PC-3 (cell line): Measurements from ENCODE around the gene SYNJ2. TPM values are rescaled to one million over a fixed set of nuclear protein-coding genes. Genes with fewer than 3 reads are reported as not detected.

Experiments used
- ATAC-seq: fragments of 200-7000 bp; cut with Tn5 transposase; 2 replicates; pipeline ENCODE4 v1.9.1; 2020; ENCODE audit warnings: mild to moderate bottlenecking, moderate library complexity
- BruUV-seq: library from RNA; stranded (reverse); fragments of 400-500 nt; replicated peaks from 2 replicates; lab custom pipeline; 2021; lab: Mats Ljungman, UMichigan
- CTCF ChIA-PET: fragments of 300-600 bp; sonication (Branson Sonifier 250); formaldehyde crosslinking; loops from one replicate; lab custom pipeline; 2022; ENCODE audit warnings: antibody characterized with exemption; lab: Charles Lee
- POLR2A ChIA-PET: fragments of 300-600 bp; sonication (Branson Sonifier 250); formaldehyde crosslinking; loops from one replicate; lab custom pipeline; 2022; ENCODE audit warnings: antibody characterized with exemption; ENCODE audit not compliant: unreplicated experiment; lab: Charles Lee
- DNase-seq: peaks from one replicate; pipeline ENCODE4 v3.0.0-alpha.2; 2015
- H2AFZ ChIP-seq: fragments of 300-600 bp; sonication (generic); 2 replicates; pipeline ENCODE4 v1.6.0; 2016; ENCODE audit warnings: antibody characterized with exemption, low read length
- H3F3A ChIP-seq: fragments of 300-600 bp; sonication (generic); one replicate; pipeline ENCODE4 v1.6.0; 2017; ENCODE audit warnings: antibody characterized with exemption, low read length, control low read depth, mild to moderate bottlenecking; ENCODE audit not compliant: unreplicated experiment
- H3K27ac ChIP-seq: fragments of 300-600 bp; sonication (generic); 2 replicates; pipeline ENCODE4 v1.5.1; 2016; ENCODE audit warnings: mild to moderate bottlenecking, low read length
- H3K27me3 ChIP-seq: fragments of 300-600 bp; sonication (generic); 2 replicates; pipeline ENCODE4 v1.6.1; 2016; ENCODE audit warnings: low read length, mixed read lengths
- H3K36me3 ChIP-seq: fragments of 300-600 bp; sonication (generic); 2 replicates; pipeline ENCODE4 v1.6.1; 2016; ENCODE audit warnings: low read depth, mixed run types, low read length, mixed read lengths
- H3K4me1 ChIP-seq: fragments of 300-600 bp; sonication (generic); 2 replicates; pipeline ENCODE4 v1.5.1; 2016; ENCODE audit warnings: low read length; ENCODE audit not compliant: insufficient read depth
- H3K4me2 ChIP-seq: fragments of 300-600 bp; sonication (generic); 2 replicates; pipeline ENCODE4 v1.6.0; 2016; ENCODE audit warnings: low read length
- H3K4me3 ChIP-seq: fragments of 300-600 bp; sonication (generic); 2 replicates; pipeline ENCODE4 v1.5.1; 2016; ENCODE audit warnings: mild to moderate bottlenecking, low read length, mixed read lengths
- H3K79me2 ChIP-seq: fragments of 300-600 bp; sonication (generic); 2 replicates; pipeline ENCODE4 v1.6.1; 2017; ENCODE audit warnings: low read length, mixed read lengths
- H3K9ac ChIP-seq: fragments of 300-600 bp; sonication (generic); 2 replicates; pipeline ENCODE4 v1.6.0; 2016; ENCODE audit warnings: mild to moderate bottlenecking, low read length
- H3K9me2 ChIP-seq: fragments of 300-600 bp; sonication (generic); replicated peaks from 2 replicates; pipeline ENCODE4 v1.6.1; 2016; ENCODE audit warnings: mixed run types, low read length, mixed read lengths
- H3K9me3 ChIP-seq: fragments of 300-600 bp; sonication (generic); 2 replicates; pipeline ENCODE4 v1.6.1; 2016; ENCODE audit warnings: low read length, mixed read lengths
- H4K20me1 ChIP-seq: fragments of 300-600 bp; sonication (generic); 2 replicates; pipeline ENCODE4 v1.6.1; 2016; ENCODE audit warnings: low read length, mixed read lengths
- EZH2 ChIP-seq: fragments of 300-600 bp; sonication (generic); IDR thresholded peaks from one replicate; pipeline ENCODE4 v1.6.1; 2017; ENCODE audit warnings: antibody characterized with exemption, mild to moderate bottlenecking, low read length; ENCODE audit not compliant: unreplicated experiment
- EZH2phosphoT487 ChIP-seq: fragments of 300-600 bp; sonication (generic); IDR thresholded peaks from 2 replicates; pipeline ENCODE4 v1.6.1; 2018; ENCODE audit warnings: mild to moderate bottlenecking, antibody characterized with exemption, low read length, borderline replicate concordance
- intact Hi-C: fragments of 100-400 bp; cut with micrococcal nuclease; formaldehyde crosslinking; loops from 2 replicates; pipeline ENCODE4 v1.9.0; 2023
- total RNA-seq: library from RNA; depleted of rRNA; stranded (reverse); fragments of >200 nt; gene quantifications from 2 replicates; pipeline ENCODE4 v1.2.3, GENCODE V29; 2014
- TF ChIP-seq, protein P1 (sequence below): fragments of 300-600 bp; sonication (generic); conservative IDR thresholded peaks from 2 replicates; pipeline ENCODE4 v1.5.1; 2017; ENCODE audit warnings: antibody characterized with exemption, low read depth, mild to moderate bottlenecking, low read length

Gene SYNJ2
- total RNA-seq, 1 experiment from 2014 or later, result 21.5 TPM

DNA sequence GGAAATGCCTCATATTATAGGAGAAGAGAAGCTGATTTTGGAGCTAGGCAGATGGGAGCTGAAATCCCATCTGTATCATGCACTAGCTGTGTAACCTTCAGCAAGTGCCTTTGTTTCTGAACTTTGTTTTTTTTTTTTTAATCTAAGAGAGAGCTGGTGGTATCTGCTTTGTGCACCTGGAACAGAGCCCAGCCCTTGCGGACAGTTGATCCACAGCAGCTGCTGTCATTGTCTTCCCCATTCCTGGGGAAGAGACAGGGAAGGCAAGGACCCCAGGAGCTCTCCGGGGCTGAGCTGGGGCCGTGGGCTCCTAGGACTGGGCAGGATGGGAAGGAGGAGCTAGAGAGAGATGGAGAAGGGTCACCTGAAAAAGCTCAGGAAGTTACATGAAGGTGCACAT is 92.1 kb downstream of the SYNJ2 start:
- Histone ChIP-seq H3K36me3 (0 out of 2 replicates have a peak, but pooled peaks cover 3% of the 10 kb centered on the region), H3K79me2 (no peaks in the 10 kb centered on the region), H4K20me1 (no peaks in the 10 kb centered on the region), H3K9me2 (no peaks in the 10 kb centered on the region), H2AFZ (no peak overlapping the region), H3K27me3 (no peaks in the 10 kb centered on the region), H3K4me2 (no peak overlapping the region), H3F3A (peaks cover 6% of the 10 kb centered on the region), H3K4me3 (no peak overlapping the region), H3K4me1 (peaks cover 24% of the 10 kb centered on the region), H3K9me3 (no peaks in the 10 kb centered on the region), H3K9ac (no peak overlapping the region), H3K27ac (no peak overlapping the region)
- CTCF ChIA-PET, result no interaction called here
- intact Hi-C loops, result no loop called here
- no peak for ATAC-seq
- DNase-seq, result no peak
- TF ChIP-seq EZH2 (no peak), EZH2phosphoT487 (no peak)
- TF ChIP-seq, protein P1, sequence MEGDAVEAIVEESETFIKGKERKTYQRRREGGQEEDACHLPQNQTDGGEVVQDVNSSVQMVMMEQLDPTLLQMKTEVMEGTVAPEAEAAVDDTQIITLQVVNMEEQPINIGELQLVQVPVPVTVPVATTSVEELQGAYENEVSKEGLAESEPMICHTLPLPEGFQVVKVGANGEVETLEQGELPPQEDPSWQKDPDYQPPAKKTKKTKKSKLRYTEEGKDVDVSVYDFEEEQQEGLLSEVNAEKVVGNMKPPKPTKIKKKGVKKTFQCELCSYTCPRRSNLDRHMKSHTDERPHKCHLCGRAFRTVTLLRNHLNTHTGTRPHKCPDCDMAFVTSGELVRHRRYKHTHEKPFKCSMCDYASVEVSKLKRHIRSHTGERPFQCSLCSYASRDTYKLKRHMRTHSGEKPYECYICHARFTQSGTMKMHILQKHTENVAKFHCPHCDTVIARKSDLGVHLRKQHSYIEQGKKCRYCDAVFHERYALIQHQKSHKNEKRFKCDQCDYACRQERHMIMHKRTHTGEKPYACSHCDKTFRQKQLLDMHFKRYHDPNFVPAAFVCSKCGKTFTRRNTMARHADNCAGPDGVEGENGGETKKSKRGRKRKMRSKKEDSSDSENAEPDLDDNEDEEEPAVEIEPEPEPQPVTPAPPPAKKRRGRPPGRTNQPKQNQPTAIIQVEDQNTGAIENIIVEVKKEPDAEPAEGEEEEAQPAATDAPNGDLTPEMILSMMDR, result no peak
- POLR2A ChIA-PET, result interaction anchor here (0.7 kb wide), 1 partner anchor 117 kb away, joined by 4 read pairs; no protein-coding TSS in a partner anchor
- no TSS peak for BruUV-seq

DNA sequence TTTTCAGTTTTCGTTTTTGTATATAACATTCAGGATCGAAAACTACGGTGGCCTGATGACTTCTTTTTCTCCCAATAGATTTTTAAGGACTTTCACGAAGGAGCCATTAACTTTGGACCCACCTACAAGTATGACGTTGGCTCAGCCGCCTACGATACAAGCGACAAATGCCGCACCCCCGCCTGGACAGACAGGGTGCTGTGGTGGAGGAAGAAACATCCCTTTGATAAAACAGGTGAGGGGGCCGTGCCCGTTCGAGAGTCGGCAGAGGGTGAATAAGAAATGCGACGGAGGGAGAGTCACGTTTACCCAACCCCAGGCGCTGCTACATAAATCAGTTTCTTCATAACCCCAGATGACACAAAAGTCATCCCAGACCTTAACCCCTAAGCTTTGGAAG is 94.9 kb downstream of the SYNJ2 start:
- ATAC-seq, result no peak
- H3K36me3 ChIP-seq, result peaks cover 3% of the 10 kb centered on the region; the same call in 1 of the 2 replicates
- H3K9ac ChIP-seq, result no peak overlapping the region
- no peak for DNase-seq
- no peaks in the 10 kb centered on the region for H3K79me2 ChIP-seq
- BruUV-seq, result no TSS peak
- H3F3A ChIP-seq, result no peaks in the 10 kb centered on the region
- H3K9me2 ChIP-seq, result no peaks in the 10 kb centered on the region
- H3K4me2 ChIP-seq, result no peak overlapping the region
- no peak overlapping the region for H2AFZ ChIP-seq
- peaks cover 7% of the 10 kb centered on the region; the same call in 1 of the 2 replicates for H3K4me1 ChIP-seq
- no peak for TF ChIP-seq EZH2
- no peak for TF ChIP-seq EZH2phosphoT487
- TF ChIP-seq, protein P1, result no peak
- intact Hi-C loops, result no loop called here
- no peaks in the 10 kb centered on the region for H4K20me1 ChIP-seq
- H3K27ac ChIP-seq, result no peak overlapping the region
- ChIA-PET POLR2A (no interaction called here), CTCF (no interaction called here)
- H3K4me3 ChIP-seq, result no peak overlapping the region
- no peaks in the 10 kb centered on the region for H3K9me3 ChIP-seq
- H3K27me3 ChIP-seq, result no peaks in the 10 kb centered on the region

DNA sequence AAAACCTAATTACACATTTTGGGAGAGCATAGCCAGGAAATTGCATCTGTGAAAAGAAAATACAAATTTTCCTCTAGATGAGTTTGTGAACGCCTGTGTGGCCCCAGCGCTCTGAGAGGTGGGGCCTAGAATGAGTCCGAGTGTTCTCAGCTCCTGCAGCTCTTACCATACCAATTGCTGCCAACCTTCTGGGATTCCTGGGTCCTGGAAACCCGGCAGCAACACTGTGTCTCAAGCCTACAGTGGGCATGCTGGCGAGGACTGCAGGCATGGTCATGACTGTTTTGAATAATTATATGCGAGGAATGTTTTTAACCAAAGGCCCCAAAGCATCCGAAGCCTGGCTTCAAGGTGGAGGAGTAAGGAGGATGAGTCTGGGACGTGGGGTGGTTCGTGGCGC is 96.0 kb downstream of the SYNJ2 start:
- no peaks in the 10 kb centered on the region for H3K9me2 ChIP-seq
- no peak overlapping the region for H3K9ac ChIP-seq
- H3K27me3 ChIP-seq, result no peaks in the 10 kb centered on the region
- intact Hi-C loops, result no loop called here
- no peak for DNase-seq
- no peaks in the 10 kb centered on the region for H3K79me2 ChIP-seq
- no TSS peak for BruUV-seq
- TF ChIP-seq EZH2 (no peak), EZH2phosphoT487 (no peak)
- TF ChIP-seq, protein P1, result no peak
- H4K20me1 ChIP-seq, result no peaks in the 10 kb centered on the region
- no peak for ATAC-seq
- H3K27ac ChIP-seq, result no peak overlapping the region
- no peaks in the 10 kb centered on the region for H3K4me1 ChIP-seq
- no peak overlapping the region for H3K4me2 ChIP-seq
- H3K9me3 ChIP-seq, result no peaks in the 10 kb centered on the region
- H3F3A ChIP-seq, result no peaks in the 10 kb centered on the region
- no peak overlapping the region for H3K4me3 ChIP-seq
- H3K36me3 ChIP-seq, result peaks cover 3% of the 10 kb centered on the region; the same call in 1 of the 2 replicates
- POLR2A ChIA-PET, result no interaction called here
- CTCF ChIA-PET, result no interaction called here
- H2AFZ ChIP-seq, result no peak overlapping the region
